ENCODE results near the gene BNIP3. TPM values are rescaled to one million over a fixed set of nuclear protein-coding genes. Genes with fewer than 3 reads are reported as not detected.
"Not testable (repeated sequence)": the region's sequence is repeated elsewhere in the genome, so short reads cannot be mapped to it uniquely, and the experiment has no call there.

The BNIP3 gene
- polyA plus RNA-seq, 2 donors = 17.4 to 23.9 TPM

DNA sequence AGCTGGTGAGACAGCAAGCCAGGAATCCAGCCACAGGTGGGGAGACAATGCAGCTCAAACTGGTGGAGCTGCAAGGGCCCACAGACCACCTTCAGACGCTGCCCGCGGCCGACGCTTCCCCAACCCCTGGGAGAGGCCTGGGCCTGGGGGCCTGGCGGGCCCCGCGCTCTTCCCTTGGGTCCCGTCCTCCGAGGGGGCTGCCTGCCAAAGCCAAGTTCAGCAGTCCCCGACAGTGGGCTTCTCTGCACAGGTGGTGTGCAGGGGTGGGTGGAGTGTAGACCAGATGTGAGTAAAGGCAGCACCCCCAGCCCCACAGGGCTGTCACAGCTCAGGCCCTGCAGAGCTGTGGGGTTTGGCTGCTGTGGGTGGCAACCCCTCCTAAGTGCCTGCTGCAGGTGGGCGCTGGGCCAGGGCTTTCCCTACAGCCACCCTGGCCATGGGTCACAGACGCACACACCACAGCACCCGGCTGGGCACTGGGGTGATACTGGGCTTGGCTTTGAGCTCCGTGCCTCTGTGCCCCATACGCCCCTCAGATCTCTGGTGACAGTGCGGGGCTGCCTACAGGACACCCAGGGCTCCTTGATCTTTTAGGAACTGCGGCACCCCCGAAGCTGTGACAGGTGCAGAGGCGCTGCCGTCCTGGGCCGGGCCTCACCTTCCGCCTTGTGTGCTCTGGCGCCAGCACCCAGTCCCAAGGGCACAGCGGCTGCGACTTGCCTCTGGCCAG lies 20.5 kb downstream of the BNIP3 start:
- no peaks in the 10 kb centered on the region for H3K9me3 ChIP-seq (ENCODE audit: control insufficient read depth in 2 of 2, insufficient read depth in 1 of 2, low read depth in 1 of 2, low read length in 1 of 2)
- 92 to 93% methylated on average over 26 of the region's 26 CpGs for WGBS, 2 donors
- H3K4me1 ChIP-seq (ENCODE audit: control insufficient read depth in 2 of 2, insufficient read depth in 2 of 2, low read length in 1 of 2) = no peaks in the 10 kb centered on the region
- no peak overlapping the region for H3K4me3 ChIP-seq (ENCODE audit: low read depth in 1 of 2, low read length in 2 of 2)
- peaks cover 0 to 40% of the 10 kb centered on the region in 2 donors for H3K36me3 ChIP-seq (ENCODE audit: control insufficient read depth in 2 of 2, insufficient read depth in 2 of 2, low read length in 1 of 2)
- H3K27ac ChIP-seq (ENCODE audit: low read depth in 2 of 2, low read length in 1 of 2) = no peak overlapping the region
- H3K27me3 ChIP-seq (ENCODE audit: control insufficient read depth in 1 of 2, insufficient read depth in 2 of 2, low read length in 2 of 2) = no peaks in the 10 kb centered on the region

DNA sequence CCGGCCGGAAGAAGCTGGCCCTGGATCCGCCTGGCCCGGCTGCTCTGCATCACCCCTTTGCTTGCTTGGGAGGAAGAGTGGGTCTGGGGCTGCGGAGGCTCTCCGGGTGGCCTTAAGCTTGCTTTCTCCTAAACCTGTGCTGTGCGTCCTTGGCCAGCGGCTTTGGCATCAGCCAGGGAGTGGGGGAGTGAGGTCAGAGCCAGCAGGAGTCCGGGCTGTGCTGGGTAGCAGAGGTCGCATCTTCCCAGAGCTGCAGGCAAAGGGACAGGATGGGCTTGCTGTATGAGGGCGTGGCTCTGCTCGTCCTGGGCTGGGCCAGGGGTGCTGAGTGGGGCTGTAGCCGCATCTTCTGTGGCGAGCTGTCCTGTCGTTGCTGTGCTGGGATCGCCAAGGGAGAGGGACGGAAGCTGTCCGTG lies 21.1 kb downstream of the BNIP3 start:
- H3K27me3 ChIP-seq (ENCODE audit: control insufficient read depth in 1 of 2, insufficient read depth in 2 of 2, low read length in 2 of 2) = no peaks in the 10 kb centered on the region
- H3K4me3 ChIP-seq (ENCODE audit: low read depth in 1 of 2, low read length in 2 of 2) = no peak overlapping the region
- 87 to 91% methylated on average over 18 of the region's 18 CpGs for WGBS, 2 donors
- no peak overlapping the region for H3K27ac ChIP-seq (ENCODE audit: low read depth in 2 of 2, low read length in 1 of 2)
- peaks cover 0 to 46% of the 10 kb centered on the region in 2 donors for H3K36me3 ChIP-seq (ENCODE audit: control insufficient read depth in 2 of 2, insufficient read depth in 2 of 2, low read length in 1 of 2)
- no peaks in the 10 kb centered on the region for H3K4me1 ChIP-seq (ENCODE audit: control insufficient read depth in 2 of 2, insufficient read depth in 2 of 2, low read length in 1 of 2)
- no peaks in the 10 kb centered on the region for H3K9me3 ChIP-seq (ENCODE audit: control insufficient read depth in 2 of 2, insufficient read depth in 1 of 2, low read depth in 1 of 2, low read length in 1 of 2)

DNA sequence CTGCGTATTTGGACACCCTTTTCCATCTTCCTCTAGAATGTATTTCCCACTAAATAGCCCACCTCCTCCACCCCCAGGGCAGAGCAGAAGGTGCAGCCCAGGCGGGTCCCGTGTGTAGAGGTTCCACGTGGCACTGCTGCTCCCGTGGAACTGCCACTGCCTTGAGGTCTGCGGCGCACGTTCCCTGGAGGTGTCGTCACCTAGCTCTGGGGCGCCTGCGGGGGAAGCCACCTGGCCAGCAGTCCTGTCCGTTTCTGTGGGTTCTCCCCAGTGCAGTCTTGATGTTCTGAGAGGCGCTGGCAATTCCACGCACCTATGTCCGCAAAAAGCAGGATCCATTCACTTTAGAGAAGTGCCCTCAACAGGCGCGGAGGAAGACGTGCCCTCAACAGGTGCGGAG lies 21.9 kb downstream of the BNIP3 start:
- Histone ChIP-seq H3K27ac (ENCODE audit: low read depth in 2 of 2, low read length in 1 of 2) (no peak overlapping the region), H3K4me3 (ENCODE audit: low read depth in 1 of 2, low read length in 2 of 2) (no peak overlapping the region), H3K4me1 (ENCODE audit: control insufficient read depth in 2 of 2, insufficient read depth in 2 of 2, low read length in 1 of 2) (no peaks in the 10 kb centered on the region), H3K36me3 (ENCODE audit: control insufficient read depth in 2 of 2, insufficient read depth in 2 of 2, low read length in 1 of 2) (peaks cover 0 to 48% of the 10 kb centered on the region in 2 donors), H3K27me3 (ENCODE audit: control insufficient read depth in 1 of 2, insufficient read depth in 2 of 2, low read length in 2 of 2) (no peaks in the 10 kb centered on the region), H3K9me3 (ENCODE audit: control insufficient read depth in 2 of 2, insufficient read depth in 1 of 2, low read depth in 1 of 2, low read length in 1 of 2) (no peaks in the 10 kb centered on the region)
- 86 to 92% methylated on average over 19 of the region's 19 CpGs for WGBS, 2 donors

DNA sequence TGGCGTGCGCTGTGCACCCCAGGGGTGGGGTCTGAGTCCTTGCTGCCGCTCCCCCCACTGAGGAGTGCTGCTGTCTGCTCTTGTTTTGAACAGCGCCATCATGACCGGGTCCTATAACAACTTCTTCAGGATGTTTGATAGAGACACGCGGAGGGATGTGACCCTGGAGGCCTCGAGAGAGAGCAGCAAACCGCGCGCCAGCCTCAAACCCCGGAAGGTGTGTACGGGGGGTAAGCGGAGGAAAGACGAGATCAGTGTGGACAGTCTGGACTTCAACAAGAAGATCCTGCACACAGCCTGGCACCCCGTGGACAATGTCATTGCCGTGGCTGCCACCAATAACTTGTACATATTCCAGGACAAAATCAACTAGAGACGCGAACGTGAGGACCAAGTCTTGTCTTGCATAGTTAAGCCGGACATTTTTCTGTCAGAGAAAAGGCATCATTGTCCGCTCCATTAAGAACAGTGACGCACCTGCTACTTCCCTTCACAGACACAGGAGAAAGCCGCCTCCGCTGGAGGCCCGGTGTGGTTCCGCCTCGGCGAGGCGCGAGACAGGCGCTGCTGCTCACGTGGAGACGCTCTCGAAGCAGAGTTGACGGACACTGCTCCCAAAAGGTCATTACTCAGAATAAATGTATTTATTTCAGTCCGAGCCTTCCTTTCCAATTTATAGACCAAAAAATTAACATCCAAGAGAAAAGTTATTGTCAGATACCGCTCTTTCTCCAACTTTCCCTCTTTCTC lies 26.0 kb downstream of the BNIP3 start:
- H3K9me3 ChIP-seq (ENCODE audit: control insufficient read depth in 2 of 2, insufficient read depth in 1 of 2, low read depth in 1 of 2, low read length in 1 of 2) = no peaks in the 10 kb centered on the region
- no peak overlapping the region for H3K27ac ChIP-seq (ENCODE audit: low read depth in 2 of 2, low read length in 1 of 2)
- peaks cover 3 to 50% of the 10 kb centered on the region in 2 donors for H3K36me3 ChIP-seq (ENCODE audit: control insufficient read depth in 2 of 2, insufficient read depth in 2 of 2, low read length in 1 of 2)
- H3K27me3 ChIP-seq (ENCODE audit: control insufficient read depth in 1 of 2, insufficient read depth in 2 of 2, low read length in 2 of 2) = no peaks in the 10 kb centered on the region
- H3K4me3 ChIP-seq (ENCODE audit: low read depth in 1 of 2, low read length in 2 of 2) = no peak overlapping the region
- 97% methylated on average over 38 of the region's 38 CpGs for WGBS, 2 donors
- H3K4me1 ChIP-seq (ENCODE audit: control insufficient read depth in 2 of 2, insufficient read depth in 2 of 2, low read length in 1 of 2) = no peaks in the 10 kb centered on the region

DNA sequence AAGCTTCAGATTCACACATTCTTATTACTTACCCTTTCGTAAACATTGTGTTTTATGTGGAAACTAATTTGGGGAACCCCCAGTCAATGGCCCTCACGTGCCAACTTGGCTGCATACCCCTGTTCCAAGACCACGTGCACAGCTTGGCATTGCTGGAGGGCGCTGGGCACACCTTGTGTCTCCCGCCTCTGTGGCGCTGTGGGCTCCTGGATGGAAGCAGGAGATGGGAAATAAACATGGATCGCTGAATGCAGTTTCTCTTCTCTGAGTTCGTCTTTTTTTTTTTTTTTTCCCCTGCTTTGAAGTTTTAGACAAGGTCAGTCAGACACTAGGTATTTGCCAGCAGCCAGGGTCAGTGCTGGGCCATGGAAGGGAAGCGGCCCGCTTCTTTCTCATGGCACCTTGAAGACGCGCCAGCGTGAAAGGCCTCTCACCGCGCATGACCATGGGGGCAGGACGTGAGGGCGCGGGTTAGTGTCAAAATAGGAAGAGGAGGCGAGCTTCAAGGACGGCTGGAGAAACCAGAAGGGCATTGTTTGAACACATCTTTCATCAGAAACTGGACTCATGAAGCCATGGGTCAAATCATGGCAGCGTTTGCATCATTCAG lies 27.3 kb downstream of the BNIP3 start:
- no peaks in the 10 kb centered on the region for H3K27me3 ChIP-seq (ENCODE audit: control insufficient read depth in 1 of 2, insufficient read depth in 2 of 2, low read length in 2 of 2)
- H3K4me3 ChIP-seq (ENCODE audit: low read depth in 1 of 2, low read length in 2 of 2) = no peak overlapping the region
- H3K36me3 ChIP-seq (ENCODE audit: control insufficient read depth in 2 of 2, insufficient read depth in 2 of 2, low read length in 1 of 2) = peaks cover 9 to 40% of the 10 kb centered on the region in 2 donors
- H3K9me3 ChIP-seq (ENCODE audit: control insufficient read depth in 2 of 2, insufficient read depth in 1 of 2, low read depth in 1 of 2, low read length in 1 of 2) = no peaks in the 10 kb centered on the region
- no peak overlapping the region for H3K27ac ChIP-seq (ENCODE audit: low read depth in 2 of 2, low read length in 1 of 2)
- H3K4me1 ChIP-seq (ENCODE audit: control insufficient read depth in 2 of 2, insufficient read depth in 2 of 2, low read length in 1 of 2) = no peaks in the 10 kb centered on the region
- 88 to 89% methylated on average over 21 of the region's 21 CpGs for WGBS, 2 donors

DNA sequence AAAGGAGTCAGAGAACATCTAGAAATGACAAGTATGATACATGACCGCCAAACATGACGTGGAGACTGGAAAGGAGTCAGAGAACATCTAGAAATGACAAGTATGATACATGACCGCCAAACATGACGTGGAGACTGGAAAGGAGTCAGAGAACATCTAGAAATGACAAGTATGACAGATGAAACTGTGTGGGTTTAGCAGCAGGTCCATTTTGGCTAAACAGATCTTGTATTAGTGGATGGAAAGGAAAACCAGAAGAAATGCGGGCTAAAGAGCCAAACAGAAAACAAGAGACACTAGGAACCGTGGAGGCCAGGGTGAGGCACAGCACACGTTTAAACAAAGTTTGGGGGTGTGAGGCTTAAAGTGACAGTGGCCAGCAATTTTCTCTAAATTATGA lies 31.8 kb downstream of the BNIP3 start:
- 72 to 78% methylated on average over 5 of the region's 7 CpGs for WGBS, 2 donors
- H3K27me3 ChIP-seq (ENCODE audit: control insufficient read depth in 1 of 2, insufficient read depth in 2 of 2, low read length in 2 of 2); H3K4me3 ChIP-seq (ENCODE audit: low read depth in 1 of 2, low read length in 2 of 2); H3K4me1 ChIP-seq (ENCODE audit: control insufficient read depth in 2 of 2, insufficient read depth in 2 of 2, low read length in 1 of 2); H3K9me3 ChIP-seq (ENCODE audit: control insufficient read depth in 2 of 2, insufficient read depth in 1 of 2, low read depth in 1 of 2, low read length in 1 of 2); H3K27ac ChIP-seq (ENCODE audit: low read depth in 2 of 2, low read length in 1 of 2): not testable (repeated sequence)
- peaks cover 11 to 34% of the 10 kb centered on the region in 2 donors for H3K36me3 ChIP-seq (ENCODE audit: control insufficient read depth in 2 of 2, insufficient read depth in 2 of 2, low read length in 1 of 2)

DNA sequence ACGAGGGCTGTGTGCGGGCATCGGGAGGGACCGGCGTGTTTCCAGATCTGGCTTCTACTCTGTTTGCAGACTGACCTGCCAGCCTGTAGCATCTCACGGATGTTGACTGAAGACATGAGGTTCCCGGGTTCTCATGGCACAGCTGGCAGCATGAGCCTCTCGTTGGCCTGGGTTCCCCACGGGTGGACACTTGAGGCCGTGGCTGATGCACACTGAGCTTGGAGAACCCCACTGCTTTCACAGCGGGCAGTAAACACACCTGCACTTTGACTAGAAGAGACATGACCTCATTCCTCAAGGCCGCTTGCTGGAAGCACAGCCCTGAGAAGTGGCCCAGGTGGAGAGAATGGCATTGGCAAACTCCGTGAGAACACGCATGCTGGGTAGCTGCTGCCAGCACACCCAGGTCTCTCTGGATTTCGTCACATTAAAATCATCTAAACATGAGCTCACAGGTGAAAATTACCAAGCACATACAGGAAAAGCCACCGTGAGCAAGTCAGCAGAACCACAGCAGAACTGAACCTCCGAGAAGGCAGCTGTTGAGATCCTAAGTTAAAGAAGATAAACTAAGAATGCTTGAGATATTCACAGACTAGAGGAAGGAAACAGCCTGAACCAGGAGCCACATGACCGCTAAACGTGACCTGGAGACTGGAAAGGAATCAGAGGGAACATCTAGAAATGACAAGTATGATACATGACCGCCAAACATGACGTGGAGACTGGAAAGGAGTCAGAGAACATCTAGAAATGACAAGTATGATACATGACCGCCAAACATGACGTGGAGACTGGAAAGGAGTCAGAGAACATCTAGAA lies 32.5 kb downstream of the BNIP3 start:
- Histone ChIP-seq H3K27ac (ENCODE audit: low read depth in 2 of 2, low read length in 1 of 2) (no peak overlapping the region), H3K4me3 (ENCODE audit: low read depth in 1 of 2, low read length in 2 of 2) (no peak overlapping the region), H3K4me1 (ENCODE audit: control insufficient read depth in 2 of 2, insufficient read depth in 2 of 2, low read length in 1 of 2) (peaks cover 6 to 7% of the 10 kb centered on the region in 2 donors), H3K27me3 (ENCODE audit: control insufficient read depth in 1 of 2, insufficient read depth in 2 of 2, low read length in 2 of 2) (no peaks in the 10 kb centered on the region), H3K9me3 (ENCODE audit: control insufficient read depth in 2 of 2, insufficient read depth in 1 of 2, low read depth in 1 of 2, low read length in 1 of 2) (no peaks in the 10 kb centered on the region), H3K36me3 (ENCODE audit: control insufficient read depth in 2 of 2, insufficient read depth in 2 of 2, low read length in 1 of 2) (peaks cover 11 to 29% of the 10 kb centered on the region in 2 donors)
- 86 to 96% methylated on average over 21 of the region's 23 CpGs for WGBS, 2 donors

DNA sequence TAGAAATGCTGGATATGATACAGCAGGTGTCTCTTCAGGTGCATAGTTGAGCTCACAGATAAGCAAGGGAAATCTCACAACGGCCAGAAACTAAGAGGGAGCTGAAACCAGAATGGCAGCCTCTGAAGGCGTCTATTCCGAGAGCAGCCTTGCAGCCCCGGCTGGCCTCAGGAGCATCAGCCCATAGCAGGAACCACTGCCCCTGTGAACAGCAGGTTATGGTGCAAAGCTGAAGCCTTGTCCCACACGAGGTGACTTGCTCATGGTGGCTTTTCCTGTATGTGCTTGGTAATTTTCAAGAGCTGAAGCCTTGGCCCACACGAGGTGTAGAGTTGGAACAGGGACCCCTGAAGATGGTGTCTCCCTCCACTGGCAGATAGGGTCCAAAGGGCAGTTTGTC lies 33.2 kb downstream of the BNIP3 start:
- H3K4me3 ChIP-seq (ENCODE audit: low read depth in 1 of 2, low read length in 2 of 2) = no peak overlapping the region
- H3K27ac ChIP-seq (ENCODE audit: low read depth in 2 of 2, low read length in 1 of 2) = no peak overlapping the region
- H3K27me3 ChIP-seq (ENCODE audit: control insufficient read depth in 1 of 2, insufficient read depth in 2 of 2, low read length in 2 of 2) = no peaks in the 10 kb centered on the region
- 86 to 87% methylated on average over 6 of the region's 6 CpGs for WGBS, 2 donors
- no peaks in the 10 kb centered on the region for H3K9me3 ChIP-seq (ENCODE audit: control insufficient read depth in 2 of 2, insufficient read depth in 1 of 2, low read depth in 1 of 2, low read length in 1 of 2)
- peaks cover 8 to 29% of the 10 kb centered on the region in 2 donors for H3K36me3 ChIP-seq (ENCODE audit: control insufficient read depth in 2 of 2, insufficient read depth in 2 of 2, low read length in 1 of 2)
- H3K4me1 ChIP-seq (ENCODE audit: control insufficient read depth in 2 of 2, insufficient read depth in 2 of 2, low read length in 1 of 2) = peaks cover 6 to 7% of the 10 kb centered on the region in 2 donors

DNA sequence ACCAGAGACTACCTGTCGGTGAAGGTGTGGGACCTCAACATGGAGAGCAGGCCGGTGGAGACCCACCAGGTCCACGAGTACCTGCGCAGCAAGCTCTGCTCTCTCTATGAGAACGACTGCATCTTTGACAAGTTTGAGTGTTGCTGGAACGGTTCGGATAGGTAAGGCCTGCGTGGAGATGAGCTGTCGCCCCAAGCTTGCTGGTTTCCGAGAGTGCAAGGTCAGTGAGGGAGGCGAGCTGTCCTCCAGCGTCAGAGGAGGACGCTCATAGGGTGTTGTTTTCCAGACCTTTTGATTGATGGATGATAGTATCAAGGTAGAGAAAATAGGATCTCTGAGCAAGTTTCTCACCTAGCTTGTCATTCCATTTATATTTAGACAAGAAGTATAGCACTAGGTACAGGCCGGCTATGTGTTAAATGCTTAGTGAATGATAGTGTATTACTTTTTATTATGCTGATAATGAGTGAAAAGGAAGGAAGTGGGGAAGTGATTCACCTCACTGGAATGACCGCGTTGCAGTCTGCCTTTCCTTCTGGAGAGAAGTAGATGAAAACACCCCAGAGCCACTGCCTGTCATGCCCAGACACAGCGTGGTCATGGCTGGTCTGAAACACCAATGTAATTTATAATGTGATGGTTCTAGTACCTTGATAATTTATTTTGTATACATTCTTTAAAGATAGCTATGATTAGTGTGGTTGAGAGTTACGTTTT lies 33.9 kb downstream of the BNIP3 start:
- H3K9me3 ChIP-seq (ENCODE audit: control insufficient read depth in 2 of 2, insufficient read depth in 1 of 2, low read depth in 1 of 2, low read length in 1 of 2) = no peaks in the 10 kb centered on the region
- peaks cover 8 to 32% of the 10 kb centered on the region in 2 donors for H3K36me3 ChIP-seq (ENCODE audit: control insufficient read depth in 2 of 2, insufficient read depth in 2 of 2, low read length in 1 of 2)
- peaks cover 6 to 7% of the 10 kb centered on the region in 2 donors for H3K4me1 ChIP-seq (ENCODE audit: control insufficient read depth in 2 of 2, insufficient read depth in 2 of 2, low read length in 1 of 2)
- no peak overlapping the region for H3K27ac ChIP-seq (ENCODE audit: low read depth in 2 of 2, low read length in 1 of 2)
- no peaks in the 10 kb centered on the region for H3K27me3 ChIP-seq (ENCODE audit: control insufficient read depth in 1 of 2, insufficient read depth in 2 of 2, low read length in 2 of 2)
- WGBS, 2 donors = 83 to 88% methylated on average over 18 of the region's 18 CpGs
- no peak overlapping the region for H3K4me3 ChIP-seq (ENCODE audit: low read depth in 1 of 2, low read length in 2 of 2)

Measured in esophagus (tissue), 2 donors.